ENCODE results near the gene PPP4R2. TPM values are rescaled to one million over a fixed set of nuclear protein-coding genes. Genes with fewer than 3 reads are reported as not detected.

Gene PPP4R2
- total RNA-seq, 4 donors from 2014 or later, result 46.5 to 56.6 (median 52.7) TPM

DNA sequence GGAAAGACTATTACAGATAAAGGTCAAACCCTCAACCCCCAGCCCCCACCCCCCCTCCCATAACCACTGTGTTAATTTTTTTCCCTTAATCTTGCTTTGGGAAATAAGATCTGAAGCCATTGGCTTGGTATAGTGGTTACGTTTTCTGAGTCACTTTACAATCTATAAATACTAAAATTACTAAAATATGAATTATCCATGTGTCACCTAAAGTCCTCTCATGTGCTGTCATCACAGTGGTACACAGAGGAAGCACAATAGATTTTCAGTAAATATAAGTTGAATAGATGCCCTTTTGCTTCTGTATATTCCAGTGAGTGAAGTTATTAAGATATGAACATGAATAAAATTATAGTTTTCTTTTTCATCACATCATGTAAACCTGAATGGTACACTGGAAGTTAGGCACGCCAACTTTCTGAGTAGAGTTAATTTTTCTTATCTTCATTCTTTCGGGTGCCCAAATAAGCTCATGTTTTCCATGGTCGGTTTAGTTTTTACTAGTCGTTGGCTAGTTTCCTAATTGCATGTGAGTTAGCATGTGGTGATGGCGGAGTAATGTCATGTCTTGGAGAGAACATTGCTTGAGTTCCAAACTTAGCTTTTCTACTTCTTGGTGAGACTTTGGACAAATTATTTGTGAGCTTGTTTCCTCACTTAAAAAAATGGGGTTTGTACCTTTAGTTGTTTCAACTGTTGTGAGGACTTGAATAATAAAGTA is 11.5 kb downstream of the PPP4R2 start:
- no peak for TF ChIP-seq CTCF (IDR thresholded peaks at IDR 0.05)
- DNase-seq (ENCODE audit: low spot score), result no peak
- no peak for ATAC-seq (ENCODE audit: low FRiP score)

DNA sequence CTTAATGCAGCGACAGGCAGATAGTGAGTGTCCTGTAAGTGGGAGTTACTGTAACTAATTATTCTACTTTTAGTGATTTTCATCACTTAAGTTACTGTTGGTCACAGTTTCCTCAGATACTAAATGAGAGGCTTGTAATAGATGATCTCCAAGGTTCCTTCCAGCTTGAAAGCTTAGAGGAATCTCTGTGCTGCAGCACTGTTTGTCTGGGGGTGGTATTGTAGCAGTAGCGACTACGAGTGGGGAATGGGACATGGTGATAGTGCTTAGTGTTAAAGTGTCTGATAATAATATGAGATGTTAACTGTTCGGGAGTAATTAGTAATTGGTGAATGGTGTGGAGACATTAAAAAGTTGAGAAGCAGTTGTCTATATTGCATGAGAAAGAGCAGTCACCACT is 12.4 kb downstream of the PPP4R2 start:
- TF ChIP-seq CTCF (IDR thresholded peaks at IDR 0.05), result no peak

DNA sequence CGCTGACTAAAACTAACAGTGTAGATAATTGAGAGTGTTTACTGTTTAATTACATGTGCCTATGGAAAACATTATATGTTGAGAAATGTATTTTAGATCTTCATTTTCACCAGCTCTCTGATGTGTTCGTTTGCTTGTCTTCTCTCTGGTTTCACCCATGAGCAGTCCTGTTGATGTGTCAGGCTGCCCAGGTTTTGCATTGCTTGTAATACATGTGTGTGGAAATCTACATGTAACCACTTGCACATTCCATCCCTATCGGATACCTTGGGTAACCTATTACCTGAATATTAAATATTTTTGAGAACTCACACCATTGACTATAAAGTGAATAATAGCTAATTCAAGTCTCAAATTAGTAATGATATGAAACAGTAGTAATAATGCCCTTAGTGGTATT is 13.1 kb downstream of the PPP4R2 start:
- TF ChIP-seq CTCF (IDR thresholded peaks at IDR 0.05), result no peak
- no peak for ATAC-seq (ENCODE audit: low FRiP score)
- DNase-seq (ENCODE audit: low spot score), result no peak

More for the DNA sequence above, 12.4 kb downstream of the PPP4R2 start:
- no peak for DNase-seq (ENCODE audit: low spot score)
- no peak for ATAC-seq (ENCODE audit: low FRiP score)

GRCh38 chr3:73010158-73010557 is 13.5 kb downstream of the PPP4R2 start:
- DNase-seq (ENCODE audit: low spot score) (no peak), ATAC-seq (ENCODE audit: low FRiP score) (no peak)
- TF ChIP-seq CTCF (IDR thresholded peaks at IDR 0.05), result no peak

GRCh38 chr3:73018298-73018697 is 21.7 kb downstream of the PPP4R2 start:
- no peak for TF ChIP-seq CTCF (IDR thresholded peaks at IDR 0.05)
- ATAC-seq (ENCODE audit: low FRiP score) (no peak), DNase-seq (ENCODE audit: low spot score) (no peak)

DNA sequence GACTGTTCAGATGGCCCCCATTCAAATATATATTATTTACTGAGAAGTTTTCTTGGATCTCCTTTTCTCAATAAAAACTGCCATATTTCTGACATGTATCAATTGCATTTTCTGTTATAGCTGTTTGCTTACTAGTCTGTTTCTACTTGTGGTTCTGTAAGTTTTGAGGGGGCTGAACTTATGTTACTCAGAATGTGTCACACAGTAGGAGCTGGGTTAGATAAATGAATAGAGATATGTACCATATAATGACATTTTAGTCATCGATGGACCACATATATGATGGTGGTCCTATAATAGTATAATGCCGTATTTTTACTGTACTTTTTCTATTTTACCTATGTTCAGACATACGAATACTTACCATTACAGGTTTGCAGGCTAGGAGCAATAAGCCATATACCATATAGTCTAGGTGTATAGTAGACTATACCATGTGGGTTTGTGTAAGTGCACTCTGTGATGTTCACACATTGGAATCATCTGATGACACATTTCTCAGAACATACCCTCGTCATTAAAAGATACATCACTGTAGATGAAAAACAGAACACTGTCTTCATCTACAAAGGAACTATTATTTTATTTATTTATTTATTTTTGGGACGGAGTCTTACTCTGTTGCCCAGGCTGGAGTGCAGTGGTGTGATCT is 22.3 kb downstream of the PPP4R2 start:
- DNase-seq (ENCODE audit: low spot score) (no peak), ATAC-seq (ENCODE audit: low FRiP score) (no peak)
- no peak for TF ChIP-seq CTCF (IDR thresholded peaks at IDR 0.05)

Data from omental fat pad (tissue), 4 donors.